HG03103 (cell line): Measurements from ENCODE around the gene ENPP7.

Experiments
- ATAC-seq: cut with Tn5 transposase; IDR thresholded peaks from one replicate; pipeline ENCODE4 v1.9.1; 2021; ENCODE audit warnings: low read depth; ENCODE audit not compliant: unreplicated experiment

Gene ENPP7

GRCh38 chr17:79702550-79703236 lies 28.1 kb upstream of the ENPP7 start:
- no peak for ATAC-seq

GRCh38 chr17:79704691-79705090 lies 26.1 kb upstream of the ENPP7 start:
- ATAC-seq, result no peak

GRCh38 chr17:79705674-79706073 lies 25.1 kb upstream of the ENPP7 start:
- ATAC-seq, result no peak

GRCh38 chr17:79706931-79707850 lies 23.6 kb upstream of the ENPP7 start:
- no peak for ATAC-seq

- ATAC-seq, result no peak
Observed at GRCh38 chr17:79707931-79708891, 22.5 kb upstream of the ENPP7 start.

- ATAC-seq, result no peak
Observed at GRCh38 chr17:79711715-79712305, 18.9 kb upstream of the ENPP7 start.

GRCh38 chr17:79713391-79713790 lies 17.4 kb upstream of the ENPP7 start:
- no peak for ATAC-seq

- no peak for ATAC-seq
Observed at GRCh38 chr17:79714176-79715097, 16.3 kb upstream of the ENPP7 start.

GRCh38 chr17:79715098-79715942 lies 15.4 kb upstream of the ENPP7 start:
- ATAC-seq, result no peak

GRCh38 chr17:79715943-79716797 lies 14.6 kb upstream of the ENPP7 start:
- ATAC-seq, result no peak

GRCh38 chr17:79720705-79721292 lies 9.9 kb upstream of the ENPP7 start:
- ATAC-seq, result no peak

GRCh38 chr17:79721993-79722671 lies 8.6 kb upstream of the ENPP7 start:
- no peak for ATAC-seq

GRCh38 chr17:79722787-79723186 lies 8.0 kb upstream of the ENPP7 start:
- no peak for ATAC-seq

- ATAC-seq, result no peak
Observed at GRCh38 chr17:79728169-79728907, 2.4 kb upstream of the ENPP7 start.

- no peak for ATAC-seq
Observed at GRCh38 chr17:79728908-79729471, 1.8 kb upstream of the ENPP7 start.

GRCh38 chr17:79729761-79730160 lies 982 bp upstream of the ENPP7 start:
- no peak for ATAC-seq
